BE2C (cell line): ENCODE data around the gene REV1.

Experiments
- DNase-seq: peaks from one replicate; pipeline ENCODE4 v3.0.0-alpha.2; 2020
- H3K27me3 ChIP-seq: fragments of 250-450 bp; sonication (Bioruptor Pico); 2 replicates; pipeline ENCODE4 v1.5.1; 2020; ENCODE audit warnings: mild to moderate bottlenecking
- H3K36me3 ChIP-seq: fragments of 250-450 bp; sonication (Bioruptor Pico); 2 replicates; pipeline ENCODE4 v1.5.1; 2020; ENCODE audit warnings: mild to moderate bottlenecking
- H3K4me1 ChIP-seq: fragments of 250-450 bp; sonication (Bioruptor Pico); 2 replicates; pipeline ENCODE4 v1.5.1; 2020
- H3K4me3 ChIP-seq: 2 replicates; pipeline ENCODE4 v1.5.1; 2011; ENCODE audit warnings: low read depth, low read length
- H3K9me3 ChIP-seq: fragments of 250-450 bp; sonication (Bioruptor Pico); 2 replicates; pipeline ENCODE4 v1.5.1; 2020
- CTCF ChIP-seq: IDR thresholded peaks from 2 replicates; pipeline ENCODE4 v1.5.1; 2012; ENCODE audit warnings: mild to moderate bottlenecking, low read depth, low read length

The REV1 gene

DNA sequence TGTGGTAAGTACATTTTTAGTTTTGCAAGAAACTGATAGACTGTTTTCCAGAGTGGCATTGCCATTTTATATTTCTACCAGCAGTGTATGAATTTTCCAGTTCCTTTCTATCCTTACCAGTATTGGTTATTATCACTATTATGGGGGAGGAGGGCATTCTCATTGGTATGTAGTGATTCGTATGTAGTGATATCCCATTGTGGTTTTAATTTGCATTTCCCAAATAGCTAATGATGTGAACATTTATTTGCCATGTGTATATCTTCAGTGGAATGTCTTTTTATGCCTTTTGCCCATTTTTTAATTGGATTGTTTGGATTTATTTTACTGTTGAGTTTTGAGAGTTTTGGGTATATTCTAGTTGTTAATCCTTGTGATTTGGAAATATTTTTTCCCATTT, 135.7 kb downstream of the REV1 start:
- Histone ChIP-seq H3K9me3 (no peaks in the 10 kb centered on the region), H3K27me3 (no peaks in the 10 kb centered on the region), H3K4me1 (no peaks in the 10 kb centered on the region), H3K36me3 (no peaks in the 10 kb centered on the region), H3K4me3 (no peak overlapping the region)
- no peak for TF ChIP-seq CTCF
- DNase-seq = no peak
